GM12864 (cell line): Measurements from ENCODE around the gene GRM8.

Source experiments
- DNase-seq: peaks from one replicate; pipeline ENCODE4 v3.0.0-alpha.2; 2011; ENCODE audit warnings: low read depth
- H3K4me3 ChIP-seq: 2 replicates; pipeline ENCODE4 v1.5.1; 2011; ENCODE audit warnings: mild to moderate bottlenecking, low read depth, low read length, control low read depth
- TF ChIP-seq, protein P1 (sequence below): IDR thresholded peaks from 2 replicates; pipeline ENCODE4 v1.5.1; 2011; ENCODE audit warnings: low read depth, mild to moderate bottlenecking, moderate library complexity, low read length, control low read depth, inconsistent platforms; ENCODE audit errors: missing control alignments

Gene GRM8

DNA sequence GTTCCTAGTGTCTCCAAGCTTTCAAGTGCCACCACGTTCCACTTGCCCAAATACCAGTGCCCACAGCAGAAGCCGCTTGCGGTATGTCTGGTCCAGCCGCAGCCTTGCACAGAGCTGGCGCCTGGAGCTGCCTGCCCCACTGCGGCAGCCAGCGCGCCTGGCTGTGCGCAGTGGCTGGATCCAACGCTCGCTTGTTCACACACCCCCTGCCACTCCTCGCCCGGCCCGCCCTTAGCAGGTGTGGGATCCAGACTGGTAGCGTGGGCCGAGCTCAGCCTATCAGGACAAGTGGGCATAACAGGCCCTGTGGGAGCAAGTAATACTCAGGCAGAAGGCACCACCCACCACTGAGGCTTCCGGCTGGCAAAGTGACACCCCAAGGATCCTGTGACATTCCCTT is 294.4 kb downstream of the GRM8 start:
- TF ChIP-seq, protein P1, sequence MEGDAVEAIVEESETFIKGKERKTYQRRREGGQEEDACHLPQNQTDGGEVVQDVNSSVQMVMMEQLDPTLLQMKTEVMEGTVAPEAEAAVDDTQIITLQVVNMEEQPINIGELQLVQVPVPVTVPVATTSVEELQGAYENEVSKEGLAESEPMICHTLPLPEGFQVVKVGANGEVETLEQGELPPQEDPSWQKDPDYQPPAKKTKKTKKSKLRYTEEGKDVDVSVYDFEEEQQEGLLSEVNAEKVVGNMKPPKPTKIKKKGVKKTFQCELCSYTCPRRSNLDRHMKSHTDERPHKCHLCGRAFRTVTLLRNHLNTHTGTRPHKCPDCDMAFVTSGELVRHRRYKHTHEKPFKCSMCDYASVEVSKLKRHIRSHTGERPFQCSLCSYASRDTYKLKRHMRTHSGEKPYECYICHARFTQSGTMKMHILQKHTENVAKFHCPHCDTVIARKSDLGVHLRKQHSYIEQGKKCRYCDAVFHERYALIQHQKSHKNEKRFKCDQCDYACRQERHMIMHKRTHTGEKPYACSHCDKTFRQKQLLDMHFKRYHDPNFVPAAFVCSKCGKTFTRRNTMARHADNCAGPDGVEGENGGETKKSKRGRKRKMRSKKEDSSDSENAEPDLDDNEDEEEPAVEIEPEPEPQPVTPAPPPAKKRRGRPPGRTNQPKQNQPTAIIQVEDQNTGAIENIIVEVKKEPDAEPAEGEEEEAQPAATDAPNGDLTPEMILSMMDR = no peak
- DNase-seq = no peak
- no peak overlapping the region for H3K4me3 ChIP-seq

DNA sequence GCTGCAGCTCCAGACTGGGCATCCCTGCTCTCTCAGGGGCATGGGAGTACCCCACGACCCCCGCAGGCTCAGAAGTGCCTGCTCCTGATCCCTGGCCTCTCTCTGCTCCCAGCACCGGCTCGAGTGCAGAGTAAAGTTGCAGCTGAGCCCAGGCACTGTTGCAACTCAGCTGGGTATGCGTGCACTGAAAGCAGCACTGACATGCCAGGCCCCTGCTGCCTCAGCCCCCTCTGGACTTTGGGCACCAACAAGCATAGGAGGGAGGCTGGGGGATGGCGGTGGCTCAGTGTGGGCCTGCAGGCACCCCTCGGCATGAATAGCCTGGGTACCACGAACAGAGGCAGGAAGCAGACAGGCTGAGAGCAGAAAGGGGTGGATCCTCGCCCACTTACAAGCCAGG is 295.3 kb downstream of the GRM8 start:
- H3K4me3 ChIP-seq = no peak overlapping the region
- no peak for DNase-seq
- TF ChIP-seq, protein P1 = no peak

DNA sequence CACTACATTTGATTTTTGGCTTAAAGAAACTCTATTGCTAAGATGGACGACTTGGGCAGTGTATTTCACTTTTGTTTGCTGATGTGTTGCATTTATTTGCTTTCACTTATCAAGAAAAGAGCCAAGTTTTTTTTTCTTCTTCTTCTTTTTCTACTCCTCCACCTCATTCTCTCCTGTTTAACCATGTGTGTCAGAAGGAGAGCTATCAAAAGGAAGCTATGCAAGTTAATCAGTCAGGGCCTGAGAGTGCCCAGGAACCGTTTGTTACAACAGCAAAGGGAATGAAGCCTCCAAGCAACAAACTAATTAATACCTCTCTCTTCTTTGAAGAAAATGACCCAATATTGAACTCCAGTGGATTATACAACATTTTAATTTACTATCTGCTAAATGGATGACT is 299.3 kb downstream of the GRM8 start:
- TF ChIP-seq, protein P1 = no peak
- no peak overlapping the region for H3K4me3 ChIP-seq
- DNase-seq = no peak

GRCh38 chr7:126948664-126949063 is 304.1 kb downstream of the GRM8 start:
- DNase-seq = no peak
- TF ChIP-seq, protein P1 = no peak

DNA sequence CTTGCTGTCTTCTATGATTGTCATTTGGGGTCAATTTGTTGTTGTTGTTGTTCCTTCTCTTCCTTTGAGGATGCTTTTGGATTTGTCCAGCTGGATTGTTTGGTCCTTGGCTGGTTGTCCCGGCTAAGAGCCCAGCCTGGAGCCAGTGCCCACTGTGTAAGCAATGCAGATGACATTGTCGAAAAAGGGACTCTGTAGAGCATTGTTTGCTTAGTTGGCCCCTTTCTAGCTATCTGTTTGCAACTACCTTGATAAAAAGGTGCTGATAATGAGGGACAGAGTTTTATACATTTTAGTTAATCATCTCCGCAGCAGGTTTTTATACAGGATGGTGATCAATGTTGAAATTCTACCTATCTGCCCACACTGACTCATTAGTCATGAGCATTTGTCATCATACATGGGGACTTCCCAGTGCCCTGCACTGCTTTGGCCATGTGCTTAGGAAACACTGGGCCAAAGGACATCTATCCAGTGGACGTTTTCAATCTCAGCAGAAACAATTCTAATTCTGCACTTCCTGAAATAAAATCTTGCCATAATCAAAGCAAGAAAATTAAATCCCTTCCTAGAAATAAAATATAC is 311.9 kb downstream of the GRM8 start:
- H3K4me3 ChIP-seq = no peak overlapping the region
- no peak for DNase-seq

More at GRCh38 chr7:126948664-126949063, 304.1 kb downstream of the GRM8 start:
- H3K4me3 ChIP-seq = no peak overlapping the region

GRCh38 chr7:126937171-126937570 is 315.6 kb downstream of the GRM8 start:
- H3K4me3 ChIP-seq = no peak overlapping the region
- TF ChIP-seq, protein P1 = no peak
- DNase-seq = no peak

More for the DNA sequence above, 311.9 kb downstream of the GRM8 start:
- TF ChIP-seq, protein P1 = no peak

- H3K4me3 ChIP-seq = no peak overlapping the region
- TF ChIP-seq, protein P1 = no peak
- DNase-seq = no peak
Measured at GRCh38 chr7:126931581-126931980, 321.2 kb downstream of the GRM8 start.
